SK-N-SH treated with all-trans-retinoic acid at 6 μM for 48 hours (cell line): Measurements from ENCODE around the gene KNCN.

ENCODE experiments used
- ATAC-seq: fragments of 200-7000 bp; cut with Tn5 transposase; 3 replicates; pipeline ENCODE4 v1.9.1; 2020; ENCODE audit warnings: mild to moderate bottlenecking, moderate library complexity
- ARNTL ChIP-seq: fragments of 450-650 bp; formaldehyde crosslinking; IDR thresholded peaks from 2 replicates; pipeline ENCODE4 v1.5.0; 2020; ENCODE audit warnings: low read depth, mild to moderate bottlenecking, moderate library complexity, borderline replicate concordance
- BACH2 ChIP-seq: fragments of 250-450 bp; sonication (Bioruptor Pico); IDR thresholded peaks from 2 replicates; pipeline ENCODE4 v1.9.0; 2021; ENCODE audit warnings: mild to moderate bottlenecking, borderline replicate concordance
- CSDC2 ChIP-seq: fragments of 250-450 bp; sonication (Bioruptor Pico); IDR thresholded peaks from 2 replicates; pipeline ENCODE4 v1.5.0; 2020; ENCODE audit warnings: mild to moderate bottlenecking, moderate library complexity
- ESRRG ChIP-seq: fragments of 250-450 bp; sonication (Bioruptor Pico); IDR thresholded peaks from 2 replicates; pipeline ENCODE4 v1.6.1; 2021; ENCODE audit warnings: mild to moderate bottlenecking
- GLIS3 ChIP-seq: fragments of 250-450 bp; sonication (Bioruptor Pico); IDR thresholded peaks from 2 replicates; pipeline ENCODE4 v1.5.0; 2020; ENCODE audit warnings: mild to moderate bottlenecking, moderate library complexity
- ISL1 ChIP-seq: fragments of 250-450 bp; sonication (Bioruptor Pico); IDR thresholded peaks from 2 replicates; pipeline ENCODE4 v2.1.2; 2022; ENCODE audit warnings: mild to moderate bottlenecking, moderate library complexity
- OSR1 ChIP-seq: fragments of 250-450 bp; sonication (Bioruptor Pico); IDR thresholded peaks from 2 replicates; pipeline ENCODE4 v1.8.0; 2022; ENCODE audit warnings: moderate library complexity, mild to moderate bottlenecking, inconsistent platforms
- PPARA ChIP-seq: fragments of 250-450 bp; sonication (Bioruptor Pico); IDR thresholded peaks from 2 replicates; pipeline ENCODE4 v1.5.0; 2020; ENCODE audit warnings: mild to moderate bottlenecking, borderline replicate concordance
- RARB ChIP-seq: fragments of 250-450 bp; sonication (Bioruptor Pico); IDR thresholded peaks from 2 replicates; pipeline ENCODE4 v1.8.0; 2021; ENCODE audit warnings: mild to moderate bottlenecking, moderate library complexity
- SNAI2 ChIP-seq: fragments of 250-450 bp; sonication (Bioruptor Pico); IDR thresholded peaks from 2 replicates; pipeline ENCODE4 v1.5.0; 2020; ENCODE audit warnings: mild to moderate bottlenecking, moderate library complexity
- TCF4 ChIP-seq: fragments of 250-450 bp; sonication (Bioruptor Pico); IDR thresholded peaks from 2 replicates; pipeline ENCODE4 v1.8.0; 2021; ENCODE audit warnings: mild to moderate bottlenecking, moderate library complexity, borderline replicate concordance
- ZC3H10 ChIP-seq: fragments of 250-450 bp; sonication (Bioruptor Pico); IDR thresholded peaks from 2 replicates; pipeline ENCODE4 v1.5.1; 2021; ENCODE audit warnings: mild to moderate bottlenecking, moderate library complexity
- ZFP3 ChIP-seq: fragments of 250-450 bp; sonication (Bioruptor Pico); IDR thresholded peaks from 2 replicates; pipeline ENCODE4 v1.5.0; 2020; ENCODE audit warnings: mild to moderate bottlenecking, moderate library complexity
- ZFP30 ChIP-seq: fragments of 450-650 bp; formaldehyde crosslinking; IDR thresholded peaks from 2 replicates; pipeline ENCODE4 v1.5.0; 2022; ENCODE audit warnings: mild to moderate bottlenecking, moderate library complexity
- ZNF565 ChIP-seq: fragments of 450-650 bp; formaldehyde crosslinking; conservative IDR thresholded peaks from 2 replicates; pipeline ENCODE4 v1.5.0; 2020; ENCODE audit warnings: low read depth, mild to moderate bottlenecking, moderate library complexity
- ZNF70 ChIP-seq: fragments of 450-650 bp; formaldehyde crosslinking; IDR thresholded peaks from 2 replicates; pipeline ENCODE4 v1.5.0; 2020; ENCODE audit warnings: mild to moderate bottlenecking, moderate library complexity
- ZNF8 ChIP-seq: fragments of 450-650 bp; formaldehyde crosslinking; IDR thresholded peaks from 2 replicates; pipeline ENCODE4 v1.5.0; 2020; ENCODE audit warnings: mild to moderate bottlenecking, moderate library complexity
- TF ChIP-seq, protein P1 (sequence below): fragments of 250-450 bp; sonication (Bioruptor Pico); IDR thresholded peaks from 2 replicates; pipeline ENCODE4 v1.5.1; 2020; ENCODE audit warnings: low read depth, mild to moderate bottlenecking, moderate library complexity
- TF ChIP-seq, protein P2 (sequence below): fragments of 250-450 bp; sonication (Bioruptor Pico); IDR thresholded peaks from 2 replicates; pipeline ENCODE4 v1.5.0; 2020; ENCODE audit warnings: mild to moderate bottlenecking, moderate library complexity
- TF ChIP-seq, protein P3 (sequence below): fragments of 250-450 bp; sonication (Bioruptor Pico); IDR thresholded peaks from 2 replicates; pipeline ENCODE4 v1.8.0; 2020; ENCODE audit warnings: mild to moderate bottlenecking, moderate library complexity, borderline replicate concordance
- TF ChIP-seq, protein P4 (sequence below): fragments of 250-450 bp; sonication (Bioruptor Pico); IDR thresholded peaks from 2 replicates; pipeline ENCODE4 v1.8.0; 2021; ENCODE audit warnings: low read depth, mild to moderate bottlenecking, moderate library complexity, borderline replicate concordance
- TF ChIP-seq, protein P5 (sequence below): fragments of 250-450 bp; sonication (Bioruptor Pico); IDR thresholded peaks from 2 replicates; pipeline ENCODE4 v1.5.1; 2021; ENCODE audit warnings: mild to moderate bottlenecking, moderate library complexity

Gene KNCN

DNA sequence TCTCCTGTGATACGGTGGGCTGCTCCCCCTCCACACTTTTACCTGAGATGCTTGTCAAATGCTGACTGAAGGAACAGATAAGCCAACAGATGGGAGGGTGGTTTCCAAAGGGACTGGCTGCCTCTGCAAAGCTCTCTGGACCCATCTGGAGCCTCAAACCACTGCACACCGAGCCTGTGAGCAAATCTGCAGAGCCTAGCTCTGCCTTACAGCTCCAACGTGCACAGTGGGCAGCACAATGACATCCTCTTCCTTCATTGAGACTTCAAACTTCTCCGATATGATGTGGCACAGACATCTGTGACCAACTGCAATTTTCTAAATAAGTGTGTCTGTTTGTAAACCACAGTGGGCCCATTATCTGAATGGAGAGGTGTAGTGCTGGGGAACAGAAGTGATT lies 26.2 kb upstream of the KNCN start:
- no peak for ATAC-seq
- TF ChIP-seq OSR1 (CRISPR knock-in tag) (no peak), ESRRG (CRISPR knock-in tag) (no peak), BACH2 (CRISPR knock-in tag) (no peak)
- TF ChIP-seq, protein P1, sequence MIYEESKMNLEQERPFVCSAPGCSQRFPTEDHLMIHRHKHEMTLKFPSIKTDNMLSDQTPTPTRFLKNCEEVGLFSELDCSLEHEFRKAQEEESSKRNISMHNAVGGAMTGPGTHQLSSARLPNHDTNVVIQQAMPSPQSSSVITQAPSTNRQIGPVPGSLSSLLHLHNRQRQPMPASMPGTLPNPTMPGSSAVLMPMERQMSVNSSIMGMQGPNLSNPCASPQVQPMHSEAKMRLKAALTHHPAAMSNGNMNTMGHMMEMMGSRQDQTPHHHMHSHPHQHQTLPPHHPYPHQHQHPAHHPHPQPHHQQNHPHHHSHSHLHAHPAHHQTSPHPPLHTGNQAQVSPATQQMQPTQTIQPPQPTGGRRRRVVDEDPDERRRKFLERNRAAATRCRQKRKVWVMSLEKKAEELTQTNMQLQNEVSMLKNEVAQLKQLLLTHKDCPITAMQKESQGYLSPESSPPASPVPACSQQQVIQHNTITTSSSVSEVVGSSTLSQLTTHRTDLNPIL (CRISPR knock-in tag): no peak

DNA sequence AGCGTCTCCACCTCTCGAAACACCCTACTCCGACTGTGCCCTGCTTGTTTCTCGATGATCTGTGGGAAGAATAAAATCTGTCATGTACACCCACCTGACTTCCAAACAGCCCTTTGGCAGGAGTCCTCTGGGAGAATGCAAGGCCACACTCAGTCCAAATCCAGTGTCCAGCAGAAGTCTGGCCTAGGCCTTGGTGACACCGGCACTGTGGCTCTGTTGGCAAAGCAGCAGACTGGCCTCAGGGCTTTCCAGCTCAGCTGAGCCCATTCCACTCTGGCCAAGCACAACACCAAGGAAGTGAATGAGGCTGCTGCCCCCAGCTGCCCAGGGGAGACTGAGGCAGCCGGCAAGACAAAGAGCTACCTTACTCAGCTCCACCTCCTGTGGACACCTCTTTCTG lies 25.1 kb upstream of the KNCN start:
- ATAC-seq: no peak
- TF ChIP-seq, protein P2, sequence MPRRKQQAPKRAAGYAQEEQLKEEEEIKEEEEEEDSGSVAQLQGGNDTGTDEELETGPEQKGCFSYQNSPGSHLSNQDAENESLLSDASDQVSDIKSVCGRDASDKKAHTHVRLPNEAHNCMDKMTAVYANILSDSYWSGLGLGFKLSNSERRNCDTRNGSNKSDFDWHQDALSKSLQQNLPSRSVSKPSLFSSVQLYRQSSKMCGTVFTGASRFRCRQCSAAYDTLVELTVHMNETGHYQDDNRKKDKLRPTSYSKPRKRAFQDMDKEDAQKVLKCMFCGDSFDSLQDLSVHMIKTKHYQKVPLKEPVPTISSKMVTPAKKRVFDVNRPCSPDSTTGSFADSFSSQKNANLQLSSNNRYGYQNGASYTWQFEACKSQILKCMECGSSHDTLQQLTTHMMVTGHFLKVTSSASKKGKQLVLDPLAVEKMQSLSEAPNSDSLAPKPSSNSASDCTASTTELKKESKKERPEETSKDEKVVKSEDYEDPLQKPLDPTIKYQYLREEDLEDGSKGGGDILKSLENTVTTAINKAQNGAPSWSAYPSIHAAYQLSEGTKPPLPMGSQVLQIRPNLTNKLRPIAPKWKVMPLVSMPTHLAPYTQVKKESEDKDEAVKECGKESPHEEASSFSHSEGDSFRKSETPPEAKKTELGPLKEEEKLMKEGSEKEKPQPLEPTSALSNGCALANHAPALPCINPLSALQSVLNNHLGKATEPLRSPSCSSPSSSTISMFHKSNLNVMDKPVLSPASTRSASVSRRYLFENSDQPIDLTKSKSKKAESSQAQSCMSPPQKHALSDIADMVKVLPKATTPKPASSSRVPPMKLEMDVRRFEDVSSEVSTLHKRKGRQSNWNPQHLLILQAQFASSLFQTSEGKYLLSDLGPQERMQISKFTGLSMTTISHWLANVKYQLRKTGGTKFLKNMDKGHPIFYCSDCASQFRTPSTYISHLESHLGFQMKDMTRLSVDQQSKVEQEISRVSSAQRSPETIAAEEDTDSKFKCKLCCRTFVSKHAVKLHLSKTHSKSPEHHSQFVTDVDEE (CRISPR knock-in tag): no peak
- TF ChIP-seq, protein P3, sequence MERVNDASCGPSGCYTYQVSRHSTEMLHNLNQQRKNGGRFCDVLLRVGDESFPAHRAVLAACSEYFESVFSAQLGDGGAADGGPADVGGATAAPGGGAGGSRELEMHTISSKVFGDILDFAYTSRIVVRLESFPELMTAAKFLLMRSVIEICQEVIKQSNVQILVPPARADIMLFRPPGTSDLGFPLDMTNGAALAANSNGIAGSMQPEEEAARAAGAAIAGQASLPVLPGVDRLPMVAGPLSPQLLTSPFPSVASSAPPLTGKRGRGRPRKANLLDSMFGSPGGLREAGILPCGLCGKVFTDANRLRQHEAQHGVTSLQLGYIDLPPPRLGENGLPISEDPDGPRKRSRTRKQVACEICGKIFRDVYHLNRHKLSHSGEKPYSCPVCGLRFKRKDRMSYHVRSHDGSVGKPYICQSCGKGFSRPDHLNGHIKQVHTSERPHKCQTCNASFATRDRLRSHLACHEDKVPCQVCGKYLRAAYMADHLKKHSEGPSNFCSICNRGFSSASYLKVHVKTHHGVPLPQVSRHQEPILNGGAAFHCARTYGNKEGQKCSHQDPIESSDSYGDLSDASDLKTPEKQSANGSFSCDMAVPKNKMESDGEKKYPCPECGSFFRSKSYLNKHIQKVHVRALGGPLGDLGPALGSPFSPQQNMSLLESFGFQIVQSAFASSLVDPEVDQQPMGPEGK (CRISPR knock-in tag): no peak
- TF ChIP-seq TCF4 (CRISPR knock-in tag) (no peak), ZFP30 (CRISPR knock-in tag) (no peak), CSDC2 (CRISPR knock-in tag) (no peak), GLIS3 (CRISPR knock-in tag) (no peak), PPARA (CRISPR knock-in tag) (no peak), ISL1 (CRISPR knock-in tag) (no peak), BACH2 (CRISPR knock-in tag) (no peak), ZNF8 (CRISPR knock-in tag) (no peak), SNAI2 (CRISPR knock-in tag) (no peak), RARB (CRISPR knock-in tag) (no peak), ZC3H10 (CRISPR knock-in tag) (no peak), ZNF565 (CRISPR knock-in tag) (no peak), ARNTL (CRISPR knock-in tag) (no peak), OSR1 (CRISPR knock-in tag) (no peak), ESRRG (CRISPR knock-in tag) (no peak)
- TF ChIP-seq, protein P4, sequence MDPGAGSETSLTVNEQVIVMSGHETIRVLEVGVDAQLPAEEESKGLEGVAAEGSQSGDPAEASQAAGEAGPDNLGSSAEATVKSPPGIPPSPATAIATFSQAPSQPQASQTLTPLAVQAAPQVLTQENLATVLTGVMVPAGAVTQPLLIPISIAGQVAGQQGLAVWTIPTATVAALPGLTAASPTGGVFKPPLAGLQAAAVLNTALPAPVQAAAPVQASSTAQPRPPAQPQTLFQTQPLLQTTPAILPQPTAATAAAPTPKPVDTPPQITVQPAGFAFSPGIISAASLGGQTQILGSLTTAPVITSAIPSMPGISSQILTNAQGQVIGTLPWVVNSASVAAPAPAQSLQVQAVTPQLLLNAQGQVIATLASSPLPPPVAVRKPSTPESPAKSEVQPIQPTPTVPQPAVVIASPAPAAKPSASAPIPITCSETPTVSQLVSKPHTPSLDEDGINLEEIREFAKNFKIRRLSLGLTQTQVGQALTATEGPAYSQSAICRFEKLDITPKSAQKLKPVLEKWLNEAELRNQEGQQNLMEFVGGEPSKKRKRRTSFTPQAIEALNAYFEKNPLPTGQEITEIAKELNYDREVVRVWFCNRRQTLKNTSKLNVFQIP (CRISPR knock-in tag): no peak
- TF ChIP-seq, protein P5, sequence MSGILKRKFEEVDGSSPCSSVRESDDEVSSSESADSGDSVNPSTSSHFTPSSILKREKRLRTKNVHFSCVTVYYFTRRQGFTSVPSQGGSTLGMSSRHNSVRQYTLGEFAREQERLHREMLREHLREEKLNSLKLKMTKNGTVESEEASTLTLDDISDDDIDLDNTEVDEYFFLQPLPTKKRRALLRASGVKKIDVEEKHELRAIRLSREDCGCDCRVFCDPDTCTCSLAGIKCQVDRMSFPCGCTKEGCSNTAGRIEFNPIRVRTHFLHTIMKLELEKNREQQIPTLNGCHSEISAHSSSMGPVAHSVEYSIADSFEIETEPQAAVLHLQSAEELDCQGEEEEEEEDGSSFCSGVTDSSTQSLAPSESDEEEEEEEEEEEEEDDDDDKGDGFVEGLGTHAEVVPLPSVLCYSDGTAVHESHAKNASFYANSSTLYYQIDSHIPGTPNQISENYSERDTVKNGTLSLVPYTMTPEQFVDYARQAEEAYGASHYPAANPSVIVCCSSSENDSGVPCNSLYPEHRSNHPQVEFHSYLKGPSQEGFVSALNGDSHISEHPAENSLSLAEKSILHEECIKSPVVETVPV: no peak
- TF ChIP-seq, all 23 proteins: peak for 0

DNA sequence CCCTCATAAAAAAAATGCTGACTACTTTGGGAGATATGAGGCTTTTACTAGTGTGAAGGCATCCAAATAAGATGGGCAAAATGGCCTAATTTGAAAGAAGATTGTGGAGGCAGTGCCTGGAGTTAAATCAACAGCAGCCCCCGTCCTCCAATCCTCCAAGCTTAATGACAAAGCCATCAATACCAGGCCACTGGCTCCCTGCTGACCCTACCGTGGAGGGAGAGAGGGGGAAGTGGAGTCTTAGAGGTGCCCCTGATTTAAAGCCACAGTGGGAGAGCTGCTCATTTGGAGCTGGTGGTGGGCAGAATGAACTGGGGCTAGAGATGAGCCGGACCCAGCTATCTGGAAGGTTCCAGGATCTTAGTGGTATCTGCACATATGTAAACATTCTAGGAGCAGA lies 24.3 kb upstream of the KNCN start:
- no peak for ATAC-seq
- TF ChIP-seq ZNF565 (CRISPR knock-in tag) (no peak), SNAI2 (CRISPR knock-in tag) (no peak), ZNF70 (CRISPR knock-in tag) (no peak), BACH2 (CRISPR knock-in tag) (no peak), RARB (CRISPR knock-in tag) (no peak), TCF4 (CRISPR knock-in tag) (no peak), ZFP3 (no peak), CSDC2 (CRISPR knock-in tag) (no peak), ZC3H10 (CRISPR knock-in tag) (no peak), OSR1 (CRISPR knock-in tag) (no peak)
- TF ChIP-seq, protein P4 (CRISPR knock-in tag): no peak
